K562 (cell line): ENCODE results near the gene LRRC61. TPM values are rescaled to one million over a fixed set of nuclear protein-coding genes. Genes with fewer than 3 reads are reported as not detected.
A peak's percentile ranks its signal among the peaks of the same experiment; 100 is the strongest.

Source experiments
- CEBPB ChIP-seq: fragments of 450-650 bp; IDR thresholded peaks from 2 replicates; pipeline ENCODE4 v1.6.1; 2016; ENCODE audit warnings: missing genetic modification characterization, missing compliant biosample characterization
- ELK1 ChIP-seq: sonication (generic); formaldehyde crosslinking; IDR thresholded peaks from 2 replicates; pipeline ENCODE4 v1.8.1; 2022; ENCODE audit warnings: missing genetic modification reagents
- ETV5 ChIP-seq: sonication (generic); formaldehyde crosslinking; IDR thresholded peaks from 2 replicates; pipeline ENCODE4 v1.4.0; 2020; ENCODE audit warnings: low read depth, mild to moderate bottlenecking, missing genetic modification reagents
- GTF3C2 ChIP-seq: IDR thresholded peaks from 3 replicates; pipeline ENCODE4 v1.6.1; 2011; ENCODE audit warnings: borderline replicate concordance, mild to moderate bottlenecking, moderate library complexity; ENCODE audit not compliant: insufficient read length; ENCODE audit errors: extremely low read depth
- HCFC1 ChIP-seq: IDR thresholded peaks from 2 replicates; pipeline ENCODE4 v1.6.1; 2012; ENCODE audit warnings: low read depth, low read length, improper control_type of control experiment
- NFIX ChIP-seq: fragments of 250-450 bp; sonication (Bioruptor Pico); IDR thresholded peaks from 2 replicates; pipeline ENCODE4 v1.4.0; 2020; ENCODE audit warnings: low read depth, mild to moderate bottlenecking, moderate library complexity
- STAT5A ChIP-seq: IDR thresholded peaks from 2 replicates; pipeline ENCODE4 v1.6.1; 2012; ENCODE audit warnings: low read length, inconsistent platforms, borderline replicate concordance
- ZBTB9 ChIP-seq: fragments of 450-650 bp; formaldehyde crosslinking; IDR thresholded peaks from 2 replicates; pipeline ENCODE4 v1.4.0; 2020; ENCODE audit warnings: mild to moderate bottlenecking, moderate library complexity
- ZNF224 ChIP-seq: sonication (generic); formaldehyde crosslinking; IDR thresholded peaks from 2 replicates; pipeline ENCODE4 v1.8.0; 2022; ENCODE audit warnings: mild to moderate bottlenecking, missing genetic modification reagents
- ZNF263 ChIP-seq: sonication (generic); formaldehyde crosslinking; IDR thresholded peaks from 2 replicates; pipeline ENCODE4 v1.8.0; 2022; ENCODE audit warnings: mild to moderate bottlenecking, missing genetic modification reagents, borderline replicate concordance
- ZNF316 ChIP-seq: fragments of 450-650 bp; IDR thresholded peaks from 2 replicates; pipeline ENCODE4 v1.6.1; 2016
- ZNF395 ChIP-seq: fragments of 200-800 bp; sonication (Bioruptor generic); IDR thresholded peaks from 2 replicates; pipeline ENCODE4 v1.6.1; 2017; ENCODE audit warnings: missing genetic modification characterization, missing compliant biosample characterization
- ZNF740 ChIP-seq, 3 experiments: fragments of 200-800 bp in 1 of 3; sonication (Bioruptor generic) in 1 of 3; sonication (generic) in 1 of 3; formaldehyde crosslinking in 1 of 3; IDR thresholded peaks; 2 replicates each; pipeline versions ENCODE4 v1.6.1 to v1.8.0; 2016 to 2022; ENCODE audit warnings: mild to moderate bottlenecking in 2 of 3, missing compliant biosample characterization in 2 of 3, missing genetic modification characterization in 2 of 3, missing genetic modification reagents in 1 of 3
- ZNF79 ChIP-seq: fragments of 250-450 bp; sonication (Bioruptor Pico); IDR thresholded peaks from 2 replicates; pipeline ENCODE4 v1.4.0; 2020; ENCODE audit warnings: low read depth, mild to moderate bottlenecking, moderate library complexity
- polyA plus RNA-seq, 8 experiments: library from polyadenylated mRNA; depleted of rRNA in 4 of 8; stranded (reverse) in 5 of 8; unstranded in 3 of 8; fragments of >200 nt; fragmentation: Nextera tagmentation in 2 of 8; fragmentation: Illumina TruSeq in 1 of 8; extraction: Ambion mirVana in 2 of 8; extraction: Trizol in 1 of 8; gene quantifications; 2 replicates each; pipeline versions ENCODE4 v1.2.1 to v1.2.3, GENCODE V29; 2011 to 2014; ENCODE audit warnings: inconsistent platforms in 1 of 8, missing spikeins in 1 of 8
- total RNA-seq, 7 experiments: library from RNA; depleted of rRNA in 6 of 7; stranded (reverse); fragments of >200 nt in 6 of 7; fragmentation: Illumina TruSeq in 2 of 7; extraction: Trizol in 2 of 7; gene quantifications; 2 replicates each; pipeline versions ENCODE4 v1.2.1 to v1.2.3, GENCODE V29; 2011 to 2021; ENCODE audit warnings: low replicate concordance in 1 of 7

The LRRC61 gene
- total and polyA plus RNA-seq, 9 of the 15 experiments (the other 6 are each of a cell fraction or from before 2014, with no cell fraction given) = 1.3 to 55.2 (median 35.2) TPM

- TF ChIP-seq ZNF263 (CRISPR knock-in tag) (0 out of 2 replicates have a peak, but pooled peaks have one; percentile 13), STAT5A (no peak), ZNF395 (peak; percentile 50; the same call in 1 of the 2 replicates), HCFC1 (no peak), ZBTB9 (no peak), ZNF79 (CRISPR knock-in tag) (no peak), ETV5 (CRISPR knock-in tag) (no peak), ZNF316 (no peak), ZNF740 (CRISPR knock-in tag; IDR thresholded peaks at IDR 0.05) (no peak), ZNF740 (tag; IDR thresholded peaks at IDR 0.05) (no peak), ELK1 (no peak), NFIX (no peak), ZNF224 (CRISPR knock-in tag) (0 out of 2 replicates have a peak, but pooled peaks have one; percentile 36), GTF3C2 (no peak), CEBPB (tag) (peak; percentile 53; the same call in 1 of the 2 replicates)
Measured at GRCh38 chr7:150325110-150325611, 2.0 kb downstream of the LRRC61 start (continued).
